Measurements from ENCODE around the gene DAW1.

DNA sequence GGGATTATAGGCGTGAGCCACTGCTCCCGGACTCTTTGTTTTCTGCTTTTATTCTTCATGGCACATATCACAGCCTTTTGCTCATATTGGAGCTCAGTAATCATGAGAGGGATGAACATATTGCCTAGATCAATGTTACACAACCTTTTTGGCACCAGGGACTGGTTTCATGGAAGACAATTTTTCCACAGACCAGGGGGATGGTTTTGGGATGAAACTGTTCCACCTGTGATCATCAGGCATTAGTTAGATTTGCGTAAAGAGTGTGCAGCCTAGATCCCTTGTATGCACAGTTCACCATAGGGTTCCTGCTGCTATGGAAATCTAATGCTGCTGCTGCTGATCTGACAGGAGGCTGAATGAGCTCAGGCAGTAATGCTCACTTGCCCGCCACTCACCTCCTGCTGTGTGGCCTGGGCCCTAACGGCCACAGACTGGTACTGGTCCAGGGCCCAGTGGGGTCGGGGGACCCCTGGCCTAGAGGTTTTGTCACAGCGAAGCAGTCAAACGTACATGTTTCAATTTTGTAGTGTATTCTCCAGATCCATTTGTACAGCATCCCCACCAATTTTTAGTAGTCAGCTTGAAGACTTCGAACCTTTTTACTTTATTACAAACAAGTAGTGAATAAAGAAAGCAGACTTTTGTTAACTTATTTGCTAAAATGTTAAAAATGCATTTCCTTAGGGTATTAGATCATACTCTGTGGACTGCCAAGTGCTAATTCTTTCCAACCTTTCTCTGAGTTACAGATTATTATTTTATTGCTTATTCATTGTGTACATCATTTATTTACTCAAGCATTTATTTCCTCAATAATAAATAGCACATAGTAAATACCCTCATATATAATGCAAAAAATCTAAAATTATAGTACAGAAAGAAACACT lies 6.2 kb downstream of the DAW1 start:
- TF ChIP-seq POLR2A (IDR thresholded peaks at IDR 0.05) = no peak
- TF ChIP-seq, protein P1, sequence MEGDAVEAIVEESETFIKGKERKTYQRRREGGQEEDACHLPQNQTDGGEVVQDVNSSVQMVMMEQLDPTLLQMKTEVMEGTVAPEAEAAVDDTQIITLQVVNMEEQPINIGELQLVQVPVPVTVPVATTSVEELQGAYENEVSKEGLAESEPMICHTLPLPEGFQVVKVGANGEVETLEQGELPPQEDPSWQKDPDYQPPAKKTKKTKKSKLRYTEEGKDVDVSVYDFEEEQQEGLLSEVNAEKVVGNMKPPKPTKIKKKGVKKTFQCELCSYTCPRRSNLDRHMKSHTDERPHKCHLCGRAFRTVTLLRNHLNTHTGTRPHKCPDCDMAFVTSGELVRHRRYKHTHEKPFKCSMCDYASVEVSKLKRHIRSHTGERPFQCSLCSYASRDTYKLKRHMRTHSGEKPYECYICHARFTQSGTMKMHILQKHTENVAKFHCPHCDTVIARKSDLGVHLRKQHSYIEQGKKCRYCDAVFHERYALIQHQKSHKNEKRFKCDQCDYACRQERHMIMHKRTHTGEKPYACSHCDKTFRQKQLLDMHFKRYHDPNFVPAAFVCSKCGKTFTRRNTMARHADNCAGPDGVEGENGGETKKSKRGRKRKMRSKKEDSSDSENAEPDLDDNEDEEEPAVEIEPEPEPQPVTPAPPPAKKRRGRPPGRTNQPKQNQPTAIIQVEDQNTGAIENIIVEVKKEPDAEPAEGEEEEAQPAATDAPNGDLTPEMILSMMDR (IDR thresholded peaks at IDR 0.05) = no peak

All from stomach (tissue), 4 donors.